SK-N-MC (cell line): ENCODE measurements around the gene HNRNPC.

ENCODE experiments used
- EZH2 ChIP-seq: fragments of 200-600 bp; sonication (generic); IDR thresholded peaks from one replicate; pipeline ENCODE4 v1.6.1; 2017; ENCODE audit warnings: antibody characterized with exemption
- FOXP2 ChIP-seq: optimal IDR thresholded peaks from 2 replicates; pipeline ENCODE3; 2011; ENCODE audit warnings: mild to moderate bottlenecking, moderate library complexity; ENCODE audit not compliant: insufficient read depth; ENCODE audit errors: extremely low read length, control extremely low read depth

DNA sequence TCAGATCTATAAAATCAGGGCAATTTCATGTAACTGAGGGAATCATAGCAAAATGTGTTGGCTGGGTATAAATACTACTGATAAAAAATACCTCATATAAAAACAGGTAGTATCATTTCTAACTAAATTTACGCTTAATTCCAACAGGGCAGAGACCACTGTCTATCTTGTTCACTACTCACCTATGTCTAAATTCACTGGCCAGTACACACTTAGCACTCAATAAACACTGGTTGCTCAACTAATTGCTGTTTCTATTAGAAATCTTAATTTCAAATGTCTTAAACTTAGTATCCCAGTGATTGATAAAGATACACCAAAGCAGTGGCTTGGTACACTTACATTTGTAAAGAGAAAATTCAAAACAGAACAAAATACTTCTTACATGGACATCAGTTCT, 55.6 kb downstream of the HNRNPC start:
- no peak for TF ChIP-seq EZH2
- TF ChIP-seq FOXP2 = no peak
